HEK293 (cell line): ENCODE data around the gene FAM168B.

Source experiments
- CTCF ChIP-seq: fragments of 450-650 bp; formaldehyde crosslinking; IDR thresholded peaks from 2 replicates; pipeline ENCODE4 v1.5.1; 2016; ENCODE audit warnings: missing biosample characterization, missing genetic modification characterization
- PRDM10 ChIP-seq: fragments of 450-650 bp; formaldehyde crosslinking; IDR thresholded peaks from 2 replicates; pipeline ENCODE4 v1.5.1; 2016; ENCODE audit warnings: missing biosample characterization, missing genetic modification characterization
- REST ChIP-seq: fragments of 450-650 bp; formaldehyde crosslinking; IDR thresholded peaks from 2 replicates; pipeline ENCODE4 v1.5.1; 2016; ENCODE audit warnings: missing biosample characterization, missing genetic modification characterization
- ZBTB44 ChIP-seq: fragments of 450-650 bp; IDR thresholded peaks from 2 replicates; pipeline ENCODE4 v1.5.1; 2018; ENCODE audit warnings: missing biosample characterization, mild to moderate bottlenecking, missing genetic modification characterization
- ZBTB49 ChIP-seq: fragments of 450-650 bp; formaldehyde crosslinking; IDR thresholded peaks from 2 replicates; pipeline ENCODE4 v1.5.1; 2016; ENCODE audit warnings: missing biosample characterization, missing genetic modification characterization, low read depth
- ZNF10 ChIP-seq: fragments of 450-650 bp; formaldehyde crosslinking; IDR thresholded peaks from 2 replicates; pipeline ENCODE4 v1.5.1; 2017; ENCODE audit warnings: missing biosample characterization, missing genetic modification characterization
- ZNF175 ChIP-seq: fragments of 450-650 bp; formaldehyde crosslinking; IDR thresholded peaks from 2 replicates; pipeline ENCODE4 v1.5.1; 2016; ENCODE audit warnings: missing biosample characterization, missing genetic modification characterization
- ZNF473 ChIP-seq: fragments of 450-650 bp; formaldehyde crosslinking; IDR thresholded peaks from 2 replicates; pipeline ENCODE4 v1.5.1; 2017; ENCODE audit warnings: missing biosample characterization, missing genetic modification characterization
- ZNF660 ChIP-seq: fragments of 450-650 bp; IDR thresholded peaks from 2 replicates; pipeline ENCODE4 v1.5.1; 2018; ENCODE audit warnings: missing biosample characterization, mild to moderate bottlenecking, missing genetic modification characterization

GRCh38 chr2:131126436-131126835 is 33.2 kb upstream of the FAM168B start:
- TF ChIP-seq ZNF660 (tag by site-specific recombination) (no peak), ZBTB49 (no peak), ZNF473 (tag by site-specific recombination) (no peak), CTCF (tag by site-specific recombination) (no peak), ZBTB44 (no peak), ZNF10 (tag by site-specific recombination) (no peak), ZNF175 (tag by site-specific recombination) (no peak), PRDM10 (tag by site-specific recombination) (no peak), REST (tag by site-specific recombination) (no peak)
